ENCODE measurements around the gene ROCK2.

- TF ChIP-seq POLR2A (IDR thresholded peaks at IDR 0.05) (no peak), CTCF (IDR thresholded peaks at IDR 0.05) (peak in 1 of 3 donors; percentile 47)
Observed at GRCh38 chr2:11354363-11355154, 10.1 kb upstream of the ROCK2 start.
